ENCODE measurements around the gene CHMP4A. TPM values are rescaled to one million over a fixed set of nuclear protein-coding genes. Genes with fewer than 3 reads are reported as not detected.
A peak's percentile ranks its signal among the peaks of the same experiment; 100 is the strongest.

Gene CHMP4A
- polyA plus RNA-seq, 1 donor from 2014 or later: 55.3 TPM

GRCh38 chr14:24186831-24187538, 26.3 kb downstream of the CHMP4A start:
- Histone ChIP-seq H3F3A (ENCODE audit: insufficient read depth, low read length, poor library complexity, severe bottlenecking) (no peaks in the 10 kb centered on the region), H3K9ac (ENCODE audit: low read length) (no peak overlapping the region), H3K9me2 (ENCODE audit: insufficient read depth, low read length) (no peaks in the 10 kb centered on the region), H3K79me2 (replicated peaks; ENCODE audit: insufficient read depth, low read length) (peaks cover 3% of the 10 kb centered on the region), H3K27ac (ENCODE audit: low read length) (no peak overlapping the region), H4K20me1 (ENCODE audit: insufficient read depth) (peaks cover 4% of the 10 kb centered on the region), H3K4me3 (ENCODE audit: low read length) (peak overlapping the region; percentile 92), H3K36me3 (ENCODE audit: insufficient read depth, low read length) (no peaks in the 10 kb centered on the region), H3K9me3 (ENCODE audit: low read length) (no peaks in the 10 kb centered on the region), H3K27me3 (ENCODE audit: insufficient read depth, low read depth, low read length) (no peaks in the 10 kb centered on the region), H2AFZ (ENCODE audit: low read depth, low read length) (no peak overlapping the region), H3K4me2 (ENCODE audit: low read length) (no peak overlapping the region)
- TF ChIP-seq RAD21 (conservative IDR thresholded peaks at IDR 0.05) (no peak), MXI1 (conservative IDR thresholded peaks at IDR 0.05; ENCODE audit: poor library complexity, severe bottlenecking) (no peak), EZH2 (IDR thresholded peaks at IDR 0.05; ENCODE audit: borderline replicate concordance, insufficient read depth, low read length, poor library complexity, severe bottlenecking) (no peak), SMC3 (conservative IDR thresholded peaks at IDR 0.05; ENCODE audit: poor library complexity) (no peak), POLR2AphosphoS5 (IDR thresholded peaks at IDR 0.05) (no peak), EP300 (conservative IDR thresholded peaks at IDR 0.05; ENCODE audit: poor library complexity, severe bottlenecking) (no peak), REST (IDR thresholded peaks at IDR 0.05; ENCODE audit: borderline replicate concordance) (no peak), TAF1 (IDR thresholded peaks at IDR 0.05; ENCODE audit: low read depth) (no peak)
- TF ChIP-seq, protein P1, sequence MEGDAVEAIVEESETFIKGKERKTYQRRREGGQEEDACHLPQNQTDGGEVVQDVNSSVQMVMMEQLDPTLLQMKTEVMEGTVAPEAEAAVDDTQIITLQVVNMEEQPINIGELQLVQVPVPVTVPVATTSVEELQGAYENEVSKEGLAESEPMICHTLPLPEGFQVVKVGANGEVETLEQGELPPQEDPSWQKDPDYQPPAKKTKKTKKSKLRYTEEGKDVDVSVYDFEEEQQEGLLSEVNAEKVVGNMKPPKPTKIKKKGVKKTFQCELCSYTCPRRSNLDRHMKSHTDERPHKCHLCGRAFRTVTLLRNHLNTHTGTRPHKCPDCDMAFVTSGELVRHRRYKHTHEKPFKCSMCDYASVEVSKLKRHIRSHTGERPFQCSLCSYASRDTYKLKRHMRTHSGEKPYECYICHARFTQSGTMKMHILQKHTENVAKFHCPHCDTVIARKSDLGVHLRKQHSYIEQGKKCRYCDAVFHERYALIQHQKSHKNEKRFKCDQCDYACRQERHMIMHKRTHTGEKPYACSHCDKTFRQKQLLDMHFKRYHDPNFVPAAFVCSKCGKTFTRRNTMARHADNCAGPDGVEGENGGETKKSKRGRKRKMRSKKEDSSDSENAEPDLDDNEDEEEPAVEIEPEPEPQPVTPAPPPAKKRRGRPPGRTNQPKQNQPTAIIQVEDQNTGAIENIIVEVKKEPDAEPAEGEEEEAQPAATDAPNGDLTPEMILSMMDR (IDR thresholded peaks at IDR 0.05; ENCODE audit: poor library complexity, severe bottlenecking): no peak

DNA sequence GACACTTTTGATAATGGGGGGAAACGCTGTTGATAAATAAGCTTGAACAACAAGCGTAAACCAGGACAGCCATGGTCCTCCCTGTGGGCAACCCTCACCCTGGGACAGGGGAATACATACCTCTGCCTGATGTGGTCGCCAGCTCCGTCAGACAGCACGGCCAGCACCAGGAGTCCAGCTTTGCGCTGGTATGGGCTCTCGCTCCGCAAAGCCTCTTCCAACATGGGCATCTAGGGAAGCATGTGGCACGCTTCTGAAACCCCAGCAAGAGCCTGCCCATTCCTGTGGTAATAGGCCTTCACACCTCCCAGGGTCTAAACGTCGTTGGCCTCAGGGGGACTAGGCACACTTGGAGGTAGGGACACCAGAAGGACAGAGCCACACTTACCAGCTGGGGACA, 27.5 kb downstream of the CHMP4A start:
- H3F3A ChIP-seq (ENCODE audit: insufficient read depth, low read length, poor library complexity, severe bottlenecking): no peaks in the 10 kb centered on the region
- peaks cover 4% of the 10 kb centered on the region for H4K20me1 ChIP-seq (ENCODE audit: insufficient read depth)
- no peak overlapping the region for H3K9ac ChIP-seq (ENCODE audit: low read length)
- H3K4me2 ChIP-seq (ENCODE audit: low read length): no peak overlapping the region
- no peaks in the 10 kb centered on the region for H3K27me3 ChIP-seq (ENCODE audit: insufficient read depth, low read depth, low read length)
- H3K36me3 ChIP-seq (ENCODE audit: insufficient read depth, low read length): no peaks in the 10 kb centered on the region
- no peaks in the 10 kb centered on the region for H3K9me2 ChIP-seq (ENCODE audit: insufficient read depth, low read length)
- no peak overlapping the region for H3K27ac ChIP-seq (ENCODE audit: low read length)
- no peaks in the 10 kb centered on the region for H3K79me2 ChIP-seq (replicated peaks; ENCODE audit: insufficient read depth, low read length)
- H3K9me3 ChIP-seq (ENCODE audit: low read length): no peaks in the 10 kb centered on the region
- H2AFZ ChIP-seq (ENCODE audit: low read depth, low read length): no peak overlapping the region
- TF ChIP-seq MXI1 (conservative IDR thresholded peaks at IDR 0.05; ENCODE audit: poor library complexity, severe bottlenecking): no peak
- TF ChIP-seq EP300 (conservative IDR thresholded peaks at IDR 0.05; ENCODE audit: poor library complexity, severe bottlenecking): no peak
- no peak for TF ChIP-seq TAF1 (IDR thresholded peaks at IDR 0.05; ENCODE audit: low read depth)
- no peak for TF ChIP-seq EZH2 (IDR thresholded peaks at IDR 0.05; ENCODE audit: borderline replicate concordance, insufficient read depth, low read length, poor library complexity, severe bottlenecking)
- no peak for TF ChIP-seq RAD21 (conservative IDR thresholded peaks at IDR 0.05)
- TF ChIP-seq, protein P1 (IDR thresholded peaks at IDR 0.05; ENCODE audit: poor library complexity, severe bottlenecking): no peak
- TF ChIP-seq POLR2AphosphoS5 (IDR thresholded peaks at IDR 0.05): no peak
- TF ChIP-seq SMC3 (conservative IDR thresholded peaks at IDR 0.05; ENCODE audit: poor library complexity): no peak
- no peak for TF ChIP-seq REST (IDR thresholded peaks at IDR 0.05; ENCODE audit: borderline replicate concordance)
- no peak overlapping the region for H3K4me3 ChIP-seq (ENCODE audit: low read length)

Data from neural cell (in vitro differentiated cells).